Stomach (tissue), 9 donors: ENCODE data around the gene VPS45. TPM values are rescaled to one million over a fixed set of nuclear protein-coding genes. Genes with fewer than 3 reads are reported as not detected.

ENCODE experiments used
- DNase-seq, 2 donors: peaks; one replicate each; pipeline versions ENCODE4 v3.0.0 to v3.0.0-alpha.2; 2013 to 2019
- H3K27ac ChIP-seq, 5 donors: fragments of 200-600 bp in 4 of 5; sonication (generic) in 4 of 5; one replicate each; pipeline ENCODE4 v1.5.1; 2013 to 2019; ENCODE audit warnings: mild to moderate bottlenecking in 1 of 5, moderate library complexity in 1 of 5
- H3K27me3 ChIP-seq, 3 donors: fragments of 200-600 bp; sonication (generic); one replicate each; pipeline ENCODE4 v1.5.1; 2017 to 2019; ENCODE audit warnings: mixed run types in 1 of 3
- H3K36me3 ChIP-seq, 4 donors: fragments of 200-600 bp; sonication (generic); 1 replicate in 3 of 4; 2 replicates in 1 of 4; pipeline ENCODE4 v1.5.1; 2016 to 2019
- H3K4me1 ChIP-seq, 4 donors: fragments of 200-600 bp; sonication (generic); one replicate each; pipeline ENCODE4 v1.5.1; 2016 to 2019
- H3K4me3 ChIP-seq, 4 donors: fragments of 200-600 bp; sonication (generic) in 3 of 4; one replicate each; pipeline ENCODE4 v1.5.1; 2016 to 2019; ENCODE audit warnings: mild to moderate bottlenecking in 1 of 4
- H3K9me3 ChIP-seq, 4 donors: fragments of 200-600 bp; sonication (generic); one replicate each; pipeline ENCODE4 v1.5.1; 2016 to 2019
- EP300 ChIP-seq: sonication (generic); formaldehyde crosslinking; IDR thresholded peaks from one replicate; pipeline ENCODE4 v1.6.1; 2017; ENCODE audit warnings: antibody characterized with exemption
- POLR2A ChIP-seq, 4 donors: fragments of 450-650 bp; IDR thresholded peaks; one replicate each; pipeline ENCODE4 v1.6.1; 2016; ENCODE audit warnings: antibody characterized with exemption in 4 of 4, control low read depth in 2 of 4, mild to moderate bottlenecking in 1 of 4, moderate library complexity in 1 of 4
- POLR2AphosphoS5 ChIP-seq, 3 donors: sonication (generic); formaldehyde crosslinking; IDR thresholded peaks; one replicate each; pipeline ENCODE4 v1.6.1; 2016; ENCODE audit warnings: antibody characterized with exemption in 3 of 3
- WGBS, 5 donors: extraction: QIAGEN DNeasy Blood & Tissue Kit in 3 of 5; methylation state at CpG; one replicate each; pipeline versions ENCODE4 v1.1.5 to v1.1.7; 2013 to 2018; 5-methylcytosine and 5-hydroxymethylcytosine counted together
- intact Hi-C: fragments of 100-400 bp; cut with DNase I; formaldehyde crosslinking; loops from one replicate; pipeline ENCODE4 v1.15.1; 2023; ENCODE audit warnings: low total_unique reads
- polyA plus RNA-seq, 3 donors: library from polyadenylated mRNA; stranded (reverse); fragments of 200-250 nt; gene quantifications; one replicate each; pipeline ENCODE4 v1.2.3, GENCODE V29; 2013
- total RNA-seq, 5 donors: library from RNA; depleted of rRNA; stranded (reverse); fragments of >200 nt; gene quantifications; one replicate each; pipeline versions ENCODE4 v1.1.0 to v1.2.3, GENCODE V29; 2014 to 2016
- TF ChIP-seq, protein P1 (sequence below), 7 experiments: fragments of 450-650 bp in 4 of 7; fragments of 200-600 bp in 3 of 7; sonication (generic) in 3 of 7; IDR thresholded peaks; one replicate each; pipeline ENCODE4 v1.5.1; 2016 to 2019; ENCODE audit warnings: antibody characterized with exemption in 7 of 7, control low read depth in 2 of 7, mild to moderate bottlenecking in 1 of 7
- donor health status: healthy with polysubstance abuse.
- donor health status: Bipolar disorder and iron deficiency.
- donor health status: healthy.

The VPS45 gene
- total and polyA plus RNA-seq, 8 donors: 13.3 to 69.9 (median 30.5) TPM

GRCh38 chr1:150173141-150173585, 105.6 kb downstream of the VPS45 start:
- no peak for DNase-seq
- 54 to 69% (median 57%) methylated on average over 6 to 7 of the region's 7 CpGs for WGBS, 5 donors
- no peak overlapping the region for H3K27ac ChIP-seq

DNA sequence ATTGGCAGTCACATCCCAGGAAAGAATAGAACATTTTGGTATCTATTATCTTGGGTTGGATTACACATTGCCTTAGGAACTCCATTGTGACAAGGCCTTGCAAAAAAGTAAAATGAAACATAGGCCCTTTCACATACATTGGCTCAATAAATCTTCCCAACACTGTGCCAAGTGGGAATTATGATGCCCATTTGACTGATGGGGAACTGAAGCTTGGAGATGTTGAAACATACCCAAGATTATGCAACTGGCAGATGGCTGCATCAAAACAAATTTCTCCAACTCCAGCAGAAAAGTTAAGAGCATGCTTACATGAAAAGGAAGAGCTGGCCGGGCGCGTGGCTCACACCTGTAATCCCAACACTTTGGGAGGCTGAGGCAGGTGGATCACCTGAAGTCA, 109.0 kb downstream of the VPS45 start:
- no peaks in the 10 kb centered on the region for H3K36me3 ChIP-seq
- H3K4me3 ChIP-seq: no peak overlapping the region
- DNase-seq: no peak
- H3K4me1 ChIP-seq: no peaks in the 10 kb centered on the region
- 69 to 95% (median 87%) methylated on average over 3 of the region's 3 CpGs for WGBS, 5 donors
- no peaks in the 10 kb centered on the region for H3K9me3 ChIP-seq
- TF ChIP-seq, protein P1, sequence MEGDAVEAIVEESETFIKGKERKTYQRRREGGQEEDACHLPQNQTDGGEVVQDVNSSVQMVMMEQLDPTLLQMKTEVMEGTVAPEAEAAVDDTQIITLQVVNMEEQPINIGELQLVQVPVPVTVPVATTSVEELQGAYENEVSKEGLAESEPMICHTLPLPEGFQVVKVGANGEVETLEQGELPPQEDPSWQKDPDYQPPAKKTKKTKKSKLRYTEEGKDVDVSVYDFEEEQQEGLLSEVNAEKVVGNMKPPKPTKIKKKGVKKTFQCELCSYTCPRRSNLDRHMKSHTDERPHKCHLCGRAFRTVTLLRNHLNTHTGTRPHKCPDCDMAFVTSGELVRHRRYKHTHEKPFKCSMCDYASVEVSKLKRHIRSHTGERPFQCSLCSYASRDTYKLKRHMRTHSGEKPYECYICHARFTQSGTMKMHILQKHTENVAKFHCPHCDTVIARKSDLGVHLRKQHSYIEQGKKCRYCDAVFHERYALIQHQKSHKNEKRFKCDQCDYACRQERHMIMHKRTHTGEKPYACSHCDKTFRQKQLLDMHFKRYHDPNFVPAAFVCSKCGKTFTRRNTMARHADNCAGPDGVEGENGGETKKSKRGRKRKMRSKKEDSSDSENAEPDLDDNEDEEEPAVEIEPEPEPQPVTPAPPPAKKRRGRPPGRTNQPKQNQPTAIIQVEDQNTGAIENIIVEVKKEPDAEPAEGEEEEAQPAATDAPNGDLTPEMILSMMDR (IDR thresholded peaks at IDR 0.05): no peak
- TF ChIP-seq POLR2AphosphoS5 (IDR thresholded peaks at IDR 0.05) (no peak), POLR2A (IDR thresholded peaks at IDR 0.05) (no peak), EP300 (no peak)
- no peak overlapping the region for H3K27ac ChIP-seq
- no peaks in the 10 kb centered on the region for H3K27me3 ChIP-seq
- intact Hi-C loops: loop anchor here (10.0 kb wide), 2 partner anchors 92 to 212 kb away; no protein-coding TSS in a partner anchor

More at GRCh38 chr1:150173141-150173585, 105.6 kb downstream of the VPS45 start:
- no peak overlapping the region for H3K4me3 ChIP-seq
- no peaks in the 10 kb centered on the region for H3K9me3 ChIP-seq
- TF ChIP-seq POLR2AphosphoS5 (IDR thresholded peaks at IDR 0.05) (no peak), POLR2A (IDR thresholded peaks at IDR 0.05) (no peak), EP300 (no peak)
- TF ChIP-seq, protein P1 (IDR thresholded peaks at IDR 0.05): no peak
- no peaks in the 10 kb centered on the region for H3K27me3 ChIP-seq
- H3K36me3 ChIP-seq: no peaks in the 10 kb centered on the region
- intact Hi-C loops: loop anchor here (10.0 kb wide), 2 partner anchors 88 to 208 kb away; no protein-coding TSS in a partner anchor
- H3K4me1 ChIP-seq: peaks cover 0 to 9% (median 3%) of the 10 kb centered on the region in 4 donors

DNA sequence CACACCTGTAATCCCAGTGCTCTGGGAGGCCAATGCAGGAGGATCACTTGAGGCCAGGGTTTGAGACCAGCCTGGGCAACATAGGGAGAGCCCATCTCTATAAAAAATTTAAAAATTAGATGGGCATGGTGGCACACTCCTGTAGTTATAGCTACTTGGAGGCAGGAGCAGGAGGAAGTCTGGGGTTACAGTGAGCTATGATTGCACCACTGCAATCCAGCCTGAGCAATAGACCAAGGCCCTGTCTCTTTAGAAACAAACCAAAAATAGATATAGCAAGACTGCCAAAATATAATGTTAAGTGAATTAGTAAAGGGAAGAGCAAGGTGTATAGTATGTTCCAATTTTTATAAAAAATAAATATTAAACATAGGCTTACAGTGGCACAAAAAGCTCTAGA, 111.0 kb downstream of the VPS45 start:
- Histone ChIP-seq H3K4me1 (no peaks in the 10 kb centered on the region), H3K27me3 (no peaks in the 10 kb centered on the region), H3K9me3 (no peaks in the 10 kb centered on the region), H3K36me3 (no peaks in the 10 kb centered on the region), H3K27ac (no peak overlapping the region), H3K4me3 (no peak overlapping the region)
- intact Hi-C loops: loop anchor here (10.0 kb wide), 2 partner anchors 94 to 214 kb away; no protein-coding TSS in a partner anchor
- TF ChIP-seq, protein P1 (IDR thresholded peaks at IDR 0.05): no peak
- TF ChIP-seq EP300 (no peak), POLR2A (IDR thresholded peaks at IDR 0.05) (no peak), POLR2AphosphoS5 (IDR thresholded peaks at IDR 0.05) (no peak)
- DNase-seq: no peak

GRCh38 chr1:150179867-150180266, 112.3 kb downstream of the VPS45 start:
- Histone ChIP-seq H3K36me3 (no peaks in the 10 kb centered on the region), H3K4me1 (no peaks in the 10 kb centered on the region), H3K27me3 (no peaks in the 10 kb centered on the region), H3K9me3 (no peaks in the 10 kb centered on the region), H3K27ac (no peak overlapping the region), H3K4me3 (no peak overlapping the region)
- WGBS, 5 donors: 88 to 94% (median 89%) methylated on average over 7 of the region's 7 CpGs
- no peak for DNase-seq
- intact Hi-C loops: loop anchor here (10.0 kb wide), 2 partner anchors 95 to 215 kb away; no protein-coding TSS in a partner anchor
- no peak for TF ChIP-seq EP300
- TF ChIP-seq, protein P1 (IDR thresholded peaks at IDR 0.05): no peak
- no peak for TF ChIP-seq POLR2AphosphoS5 (IDR thresholded peaks at IDR 0.05)
- no peak for TF ChIP-seq POLR2A (IDR thresholded peaks at IDR 0.05)
